Left lobe of liver (tissue), 2 donors: ENCODE data around the gene SLC35G2. TPM values are rescaled to one million over a fixed set of nuclear protein-coding genes. Genes with fewer than 3 reads are reported as not detected.
A peak's percentile ranks its signal among the peaks of the same experiment; 100 is the strongest.
"Not testable (repeated sequence)": the region's sequence is repeated elsewhere in the genome, so short reads cannot be mapped to it uniquely, and the experiment has no call there.

Experiments used
- ATAC-seq: fragments of 200-7000 bp; cut with Tn5 transposase; one replicate; pipeline ENCODE4 v1.9.1; 2020; ENCODE audit warnings: mild to moderate bottlenecking, moderate library complexity
- DNase-seq: peaks from one replicate; pipeline ENCODE4 v3.0.0-alpha.2; 2020; ENCODE audit warnings: low spot score
- total RNA-seq: library from RNA; stranded (reverse); gene quantifications from one replicate; pipeline ENCODE4 v1.2.1, GENCODE V29; 2021
- donor health status: DM: no; HTN: no; CAD: no; lungs with moderate emphysema.
- donor health status: DM: no; HTN: yes; CAD: no.

The SLC35G2 gene
- 0.70 TPM for total RNA-seq

DNA sequence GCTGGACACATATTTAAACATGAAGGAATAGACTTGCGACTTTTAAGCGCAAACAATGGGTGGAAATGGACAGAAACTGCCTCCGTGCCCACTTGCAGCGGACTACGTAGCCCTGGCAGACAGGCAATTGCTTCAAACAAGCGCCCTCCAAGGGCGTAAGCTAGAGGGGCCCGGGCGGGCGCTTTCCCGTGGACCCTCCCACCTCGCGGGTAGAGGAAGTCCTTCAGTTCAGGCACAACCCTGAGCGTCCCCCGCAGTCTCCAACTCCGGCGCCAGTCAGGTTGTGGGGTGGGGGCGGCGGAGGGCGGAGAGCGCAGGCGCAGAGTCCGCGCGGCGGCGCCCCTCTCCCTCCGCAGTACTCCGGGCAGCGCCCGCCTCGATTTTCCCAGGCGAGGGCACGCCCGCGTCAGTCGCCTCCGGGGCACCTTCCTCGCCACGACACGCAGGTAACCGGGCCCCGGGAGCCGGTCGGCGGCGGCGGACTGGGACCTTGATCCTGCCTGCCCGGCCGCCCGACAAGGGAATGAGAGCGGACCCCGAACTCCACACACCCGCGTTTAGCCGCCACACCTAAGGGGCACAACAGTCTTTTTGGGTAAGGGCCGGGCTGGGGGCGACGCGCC is at the start of gene SLC35G2:
TSS of gene SLC35G2 (plus strand) at position 358 of the 623 bp plus-strand sequence. CDS start 35,335 bp downstream, outside the sequence.
- DNase-seq (no peak), ATAC-seq (peak; percentile 70)

DNA sequence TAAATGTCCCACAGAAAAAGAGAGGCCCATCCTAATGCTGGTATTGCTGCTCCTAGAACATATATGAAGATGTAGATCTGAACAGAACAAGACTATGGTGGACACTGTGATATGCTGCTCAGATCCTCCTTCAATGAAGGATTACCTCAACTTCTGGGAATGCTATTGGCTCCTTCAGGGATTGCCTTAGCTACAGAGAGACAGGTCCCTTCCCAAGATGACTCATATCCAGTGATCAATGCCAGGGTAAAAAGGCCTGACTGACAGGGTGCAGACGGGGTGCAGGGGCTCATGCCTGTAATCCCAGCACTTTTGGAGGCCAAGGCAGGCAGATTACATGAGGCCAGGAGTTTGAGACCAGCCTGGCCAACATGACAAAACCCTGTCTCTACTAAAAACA is 46.2 kb upstream of the SLC35G2 start:
- ATAC-seq: no peak
- no peak for DNase-seq

DNA sequence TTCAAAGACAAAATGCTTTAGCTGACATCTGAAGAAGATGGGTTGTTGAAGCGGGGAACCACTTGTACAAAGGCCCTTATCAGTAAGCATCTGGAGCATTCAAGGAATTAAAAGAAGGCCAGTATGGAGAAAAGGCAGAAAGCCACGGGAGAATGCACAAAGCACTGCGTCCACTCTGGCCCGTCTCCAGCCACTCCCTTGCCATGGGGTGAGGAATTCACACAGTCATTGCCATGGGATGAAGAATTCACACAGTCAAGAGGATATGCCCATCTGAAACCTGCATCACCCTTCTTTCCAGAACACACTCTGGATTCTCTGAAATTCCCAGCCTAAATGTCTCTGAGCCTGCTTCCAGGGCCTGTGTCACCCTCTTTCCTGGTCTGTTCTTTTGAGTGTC is 40.1 kb upstream of the SLC35G2 start:
- DNase-seq: no peak
- ATAC-seq: no peak

- no peak for ATAC-seq
- DNase-seq: no peak
Measured at GRCh38 chr3:136780741-136781140, 38.2 kb upstream of the SLC35G2 start.

DNA sequence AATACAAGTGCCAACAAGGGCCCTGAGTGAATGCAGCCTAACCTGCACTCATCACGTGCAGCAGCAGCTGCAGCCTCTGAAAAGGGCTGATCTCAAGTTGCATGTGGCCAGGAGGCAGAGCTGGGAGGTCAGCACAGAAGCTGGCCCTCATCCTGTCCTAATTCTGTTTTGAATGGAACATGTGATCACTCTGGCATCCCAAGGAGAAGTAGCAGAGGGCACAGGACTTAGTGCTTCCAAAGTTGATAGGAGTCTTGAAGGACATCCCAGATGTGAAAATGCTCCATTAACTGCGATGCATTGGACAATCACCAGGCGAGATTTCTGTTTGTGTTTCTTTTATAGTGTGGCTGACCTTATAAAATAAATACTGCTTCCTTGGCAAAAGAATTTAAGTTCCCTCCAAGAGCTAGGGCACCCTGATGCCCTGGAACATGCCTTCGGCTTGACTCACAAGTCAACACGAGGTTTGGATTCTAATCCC is 35.2 kb upstream of the SLC35G2 start:
- DNase-seq (no peak), ATAC-seq (no peak)

DNA sequence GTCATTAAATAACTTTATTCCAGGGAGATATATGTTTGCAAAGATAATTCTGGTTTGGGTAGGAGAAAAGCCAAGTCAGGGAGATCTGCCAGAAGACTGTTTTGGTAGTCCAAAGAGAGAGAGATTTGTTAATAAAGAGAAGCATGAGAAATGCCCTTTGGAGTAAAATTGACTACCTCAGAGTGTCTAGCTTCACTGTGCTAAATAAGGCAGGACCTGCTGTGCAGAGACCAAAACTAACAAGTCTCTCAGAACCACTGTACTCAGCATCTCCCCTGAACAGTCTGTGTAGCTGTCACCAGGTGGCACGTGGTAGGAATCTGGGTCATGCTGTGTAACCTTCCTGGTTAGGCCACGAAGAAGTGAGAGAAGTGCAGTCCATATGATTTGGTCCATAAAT is 31.6 kb upstream of the SLC35G2 start:
- ATAC-seq (peak; percentile 94), DNase-seq (peak; percentile 60)

GRCh38 chr3:136788154-136788553 is 30.8 kb upstream of the SLC35G2 start:
- no peak for ATAC-seq
- DNase-seq: no peak

DNA sequence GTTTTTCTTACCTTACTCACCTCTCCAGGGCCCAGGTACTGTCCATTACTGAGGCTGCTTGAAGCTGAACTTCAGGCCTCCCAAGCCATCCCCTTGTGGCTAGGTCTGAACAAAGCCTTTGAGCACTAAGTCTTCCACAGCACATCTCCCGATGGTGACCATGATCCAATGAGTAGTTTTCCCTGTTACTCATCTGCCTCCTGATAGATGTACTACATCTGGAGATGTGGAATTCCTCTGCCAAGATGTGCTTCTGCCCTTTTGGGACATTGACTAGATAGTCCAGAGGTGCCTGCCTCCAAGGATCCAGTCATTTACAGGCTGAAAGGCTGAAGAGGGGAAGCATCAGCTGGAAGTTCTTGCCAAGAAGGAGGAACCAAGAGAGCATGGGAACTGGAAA is 28.9 kb upstream of the SLC35G2 start:
- ATAC-seq (no peak), DNase-seq (no peak)

DNA sequence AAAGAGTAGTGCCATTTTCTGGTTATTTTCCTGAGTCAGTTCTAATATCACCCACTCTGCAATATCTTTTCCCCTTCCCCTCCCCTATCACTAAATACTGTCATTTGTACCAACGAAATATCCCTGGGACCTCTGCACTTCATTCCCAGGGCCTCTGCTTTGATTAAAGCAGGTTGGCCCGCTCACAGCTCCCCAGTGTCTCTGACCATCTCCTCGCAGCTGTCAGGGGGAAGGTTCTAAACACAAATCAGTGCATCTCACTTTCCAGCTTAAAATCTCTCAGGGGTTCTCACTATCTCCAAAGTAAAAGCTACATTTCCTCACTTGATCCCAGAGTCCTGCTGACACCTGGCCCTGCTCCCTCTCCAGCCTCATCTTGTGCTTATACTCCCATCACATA is 28.1 kb upstream of the SLC35G2 start:
- DNase-seq (no peak), ATAC-seq (no peak)

DNA sequence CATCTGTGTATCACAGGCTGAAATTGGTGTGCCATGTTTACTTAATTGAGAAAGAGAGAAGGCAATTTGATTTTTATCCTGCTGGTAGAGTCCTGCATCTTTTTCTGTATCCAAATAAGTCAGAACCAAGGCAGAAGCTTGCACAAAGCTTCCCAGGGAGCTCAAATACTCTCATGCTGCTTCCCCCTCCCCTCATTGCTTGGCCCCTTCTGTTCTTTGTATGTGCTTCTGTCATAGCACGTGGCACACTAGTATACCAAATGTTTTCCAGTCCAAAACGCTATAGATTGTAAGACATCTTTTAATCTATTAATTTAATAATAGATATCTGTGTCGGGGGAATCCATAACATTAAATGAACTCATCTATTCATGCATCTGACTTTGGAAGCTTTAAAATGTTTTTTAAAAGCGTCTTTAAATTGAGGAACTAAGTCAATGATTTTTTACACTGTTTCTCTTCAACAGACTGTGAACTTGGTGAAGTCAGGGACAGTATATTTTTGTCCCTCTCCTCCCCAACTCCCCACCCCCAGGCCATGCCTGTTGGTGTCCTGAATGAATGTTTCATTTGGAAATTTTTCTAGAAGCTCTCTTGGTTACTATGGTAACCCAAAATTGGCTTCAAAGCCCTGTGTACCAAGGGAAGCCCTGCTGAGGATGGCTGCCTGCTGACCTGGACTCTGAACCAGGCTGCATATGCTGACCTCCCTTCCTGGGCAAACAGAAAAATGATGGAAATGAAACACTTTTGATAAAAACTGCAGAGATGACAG is 26.2 kb upstream of the SLC35G2 start:
- ATAC-seq (no peak), DNase-seq (no peak)

DNA sequence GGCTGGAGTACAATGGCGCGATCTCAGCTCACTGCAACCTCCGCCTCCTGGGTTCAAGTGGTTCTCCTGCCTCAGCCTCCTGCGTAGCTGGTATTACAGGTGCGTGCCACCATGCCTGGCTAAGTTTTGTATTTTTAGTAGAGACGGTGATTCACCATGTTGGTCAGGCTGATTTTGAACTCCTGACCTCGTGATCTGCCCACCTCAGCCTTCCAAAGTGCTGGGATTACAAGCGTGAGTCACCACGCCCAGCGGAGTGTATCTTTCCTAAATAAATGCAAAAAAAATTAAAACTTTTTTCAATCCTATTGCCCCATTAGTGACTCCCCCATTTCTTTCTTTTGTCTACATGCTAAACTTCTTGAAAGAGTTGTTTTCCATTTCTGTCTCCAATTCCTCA is 17.8 kb upstream of the SLC35G2 start:
- DNase-seq, ATAC-seq: not testable (repeated sequence)

- ATAC-seq (peak; percentile 13), DNase-seq (no peak)
Measured at GRCh38 chr3:136802481-136802996, 16.4 kb upstream of the SLC35G2 start.

- DNase-seq: no peak
- ATAC-seq: no peak
Measured at GRCh38 chr3:136804141-136804540, 14.8 kb upstream of the SLC35G2 start.

DNA sequence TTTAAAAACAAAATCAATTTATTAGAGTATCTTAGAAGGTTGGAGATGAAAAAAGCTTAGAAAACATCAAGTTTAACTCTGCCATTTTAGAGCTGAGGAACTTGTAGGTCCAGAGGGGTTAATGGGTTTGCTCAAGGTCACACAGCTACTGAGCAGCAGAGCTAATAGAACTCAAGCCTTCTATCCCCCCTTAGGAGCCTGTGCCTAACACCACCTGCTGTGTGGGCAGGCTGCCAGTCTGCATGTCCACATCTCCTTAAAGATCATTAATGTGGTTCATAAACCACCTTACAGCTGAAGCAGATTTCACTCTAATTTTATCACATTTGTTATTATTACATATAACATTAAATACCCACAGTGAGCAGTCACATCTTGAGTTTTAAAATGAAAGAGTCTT is 14.1 kb upstream of the SLC35G2 start:
- ATAC-seq (no peak), DNase-seq (no peak)

DNA sequence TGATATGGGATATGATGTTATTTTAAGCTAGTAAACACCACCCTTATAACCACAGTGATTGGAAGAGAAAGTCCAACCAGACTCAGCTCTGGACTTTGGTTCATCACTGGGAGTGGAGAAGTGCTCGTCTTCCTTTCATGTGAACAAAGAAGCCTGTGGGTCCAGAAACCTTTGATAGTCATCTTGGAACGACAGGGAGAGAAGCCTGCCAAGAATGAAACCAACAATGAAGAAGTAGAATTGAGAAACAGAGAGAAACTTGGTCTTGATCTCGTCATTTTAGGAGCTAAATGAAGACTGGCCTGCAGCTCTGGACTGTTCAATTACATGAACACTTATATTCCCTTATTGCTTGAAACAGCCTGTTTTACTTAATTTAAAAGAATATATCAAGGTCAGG is 13.1 kb upstream of the SLC35G2 start:
- ATAC-seq: no peak
- no peak for DNase-seq

DNA sequence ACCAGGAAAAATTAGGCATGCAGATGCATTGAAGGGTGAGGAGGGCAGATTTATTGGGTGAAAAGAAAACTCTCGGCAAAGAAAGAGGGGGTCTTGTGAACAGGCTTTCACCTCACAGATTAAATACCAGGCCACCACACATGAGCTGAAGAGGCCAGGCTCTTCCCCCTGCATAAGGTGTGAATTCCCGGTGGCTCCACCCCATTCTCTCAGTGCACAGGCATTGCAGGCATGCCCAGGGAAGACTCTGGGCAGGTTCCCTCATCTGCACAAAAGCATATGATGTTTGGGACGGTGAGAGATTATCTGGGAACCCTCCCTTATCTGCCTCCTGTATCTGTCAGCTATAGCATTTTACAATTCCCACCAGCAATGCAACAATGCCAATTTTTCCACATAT is 7.2 kb upstream of the SLC35G2 start:
- no peak for ATAC-seq

DNA sequence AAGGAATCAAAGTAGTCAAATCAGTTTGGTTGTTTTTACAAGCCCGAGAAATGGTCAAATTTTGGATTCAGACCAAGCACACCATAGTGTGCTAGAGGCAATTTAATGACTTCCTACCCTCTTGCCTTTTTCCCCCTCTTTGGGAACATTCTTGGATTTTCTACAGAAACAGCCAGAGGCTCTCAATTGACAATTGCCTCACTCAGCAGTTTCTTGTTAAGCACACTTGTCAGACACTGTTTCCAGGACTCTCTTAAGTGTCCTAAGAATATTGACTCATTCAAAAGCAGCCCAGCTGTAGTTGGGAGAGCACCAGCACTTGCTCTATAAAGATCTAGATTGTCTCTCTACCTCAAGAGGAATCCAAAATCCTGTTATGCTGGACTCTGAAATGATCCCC is 1.5 kb upstream of the SLC35G2 start:
- no peak for ATAC-seq

More for the DNA sequence above, 7.2 kb upstream of the SLC35G2 start:
- DNase-seq: no peak

GRCh38 chr3:136818191-136818768 is 646 bp upstream of the SLC35G2 start:
- peak; percentile 47 for ATAC-seq
- no peak for DNase-seq

More for the DNA sequence above, 1.5 kb upstream of the SLC35G2 start:
- DNase-seq: no peak

- DNase-seq (no peak), ATAC-seq (peak; percentile 69)
Measured at GRCh38 chr3:136819392-136819730, 435 bp downstream of the SLC35G2 start.

- ATAC-seq: peak; percentile 76
- peak; percentile 48 for DNase-seq
Measured at GRCh38 chr3:136819731-136820679, 1.1 kb downstream of the SLC35G2 start.

DNA sequence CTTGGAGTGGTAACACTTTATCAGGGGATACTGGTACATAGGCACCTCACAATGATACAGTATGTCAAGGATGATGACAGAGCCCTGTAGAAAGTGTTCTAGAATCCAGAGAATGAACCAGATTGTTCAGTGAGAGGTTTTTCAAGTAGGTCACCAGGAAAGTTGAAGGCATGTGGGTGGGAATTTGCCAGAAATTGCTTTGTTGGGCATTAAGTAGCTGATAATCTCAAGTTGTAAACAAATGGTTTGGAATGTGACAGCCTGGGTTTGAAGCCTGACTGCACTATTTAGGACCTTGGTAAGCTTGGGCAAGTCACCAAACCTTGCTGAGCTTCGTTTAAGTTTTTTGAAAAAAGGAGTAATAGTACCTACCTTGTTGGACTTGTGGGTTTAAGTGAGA is 12.5 kb downstream of the SLC35G2 start:
- no peak for ATAC-seq
- no peak for DNase-seq
